Bone marrow (tissue), 2 donors: ENCODE measurements around the gene PIK3CD.

Experiments used
- DNase-seq, 2 donors: peaks; one replicate each; lab custom pipeline; 2025; lab: John Stamatoyannopoulos, UW

Gene PIK3CD

GRCh38 chr1:9718006-9718680 lies 66.6 kb downstream of the PIK3CD start:
- DNase-seq = no peak

GRCh38 chr1:9719978-9720722 lies 68.6 kb downstream of the PIK3CD start:
- DNase-seq = no peak

- DNase-seq = no peak
Observed at GRCh38 chr1:9720785-9721605, 69.5 kb downstream of the PIK3CD start.

GRCh38 chr1:9721606-9722377 lies 70.3 kb downstream of the PIK3CD start:
- DNase-seq = peak in 1 of 2 donors; percentile 3

- no peak for DNase-seq
Observed at GRCh38 chr1:9722378-9722749, 70.8 kb downstream of the PIK3CD start.

GRCh38 chr1:9723068-9723805 lies 71.7 kb downstream of the PIK3CD start:
- no peak for DNase-seq

- DNase-seq = no peak
Observed at GRCh38 chr1:9723926-9724325, 72.4 kb downstream of the PIK3CD start.

GRCh38 chr1:9724706-9725476 lies 73.4 kb downstream of the PIK3CD start:
- DNase-seq = peak; percentile 20 to 46

GRCh38 chr1:9726406-9726805 lies 74.9 kb downstream of the PIK3CD start:
- DNase-seq = no peak

GRCh38 chr1:9726905-9727595 lies 75.5 kb downstream of the PIK3CD start:
- no peak for DNase-seq

- DNase-seq = no peak
Observed at GRCh38 chr1:9728451-9729295, 77.1 kb downstream of the PIK3CD start.

GRCh38 chr1:9729523-9729922 lies 78.0 kb downstream of the PIK3CD start:
- no peak for DNase-seq

- DNase-seq = no peak
Observed at GRCh38 chr1:9730096-9730901, 78.8 kb downstream of the PIK3CD start.

GRCh38 chr1:9731051-9731537 lies 79.6 kb downstream of the PIK3CD start:
- no peak for DNase-seq

- DNase-seq = no peak
Observed at GRCh38 chr1:9731561-9731960, 80.0 kb downstream of the PIK3CD start.

- DNase-seq = no peak
Observed at GRCh38 chr1:9732123-9732971, 80.8 kb downstream of the PIK3CD start.
